ENCODE results near the gene GMCL2.

Gene GMCL2

DNA sequence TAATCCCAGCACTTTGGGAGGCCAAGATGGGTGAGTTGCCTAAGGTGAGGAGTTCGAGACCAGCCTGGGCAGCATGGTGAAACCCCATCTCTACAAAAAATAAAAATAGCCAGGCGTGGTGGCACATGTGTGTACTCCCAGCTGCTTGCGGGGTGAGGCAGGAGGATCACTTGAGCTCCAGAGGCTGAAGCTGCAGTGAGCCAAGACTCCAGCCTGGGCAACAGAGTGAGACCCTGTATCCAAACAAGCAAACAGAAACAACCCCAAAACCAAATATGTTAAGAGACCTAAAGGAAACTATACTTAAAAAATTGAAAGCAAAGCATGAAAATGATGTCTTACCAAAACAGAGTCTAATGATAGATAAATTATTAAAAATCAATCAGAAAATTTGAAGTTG, 29.6 kb upstream of the GMCL2 start:
- DNase-seq (ENCODE audit: low read depth, low spot score) = no peak
- H3K4me3 ChIP-seq (ENCODE audit: low read depth, low read length) = no peak overlapping the region
- TF ChIP-seq, protein P1, sequence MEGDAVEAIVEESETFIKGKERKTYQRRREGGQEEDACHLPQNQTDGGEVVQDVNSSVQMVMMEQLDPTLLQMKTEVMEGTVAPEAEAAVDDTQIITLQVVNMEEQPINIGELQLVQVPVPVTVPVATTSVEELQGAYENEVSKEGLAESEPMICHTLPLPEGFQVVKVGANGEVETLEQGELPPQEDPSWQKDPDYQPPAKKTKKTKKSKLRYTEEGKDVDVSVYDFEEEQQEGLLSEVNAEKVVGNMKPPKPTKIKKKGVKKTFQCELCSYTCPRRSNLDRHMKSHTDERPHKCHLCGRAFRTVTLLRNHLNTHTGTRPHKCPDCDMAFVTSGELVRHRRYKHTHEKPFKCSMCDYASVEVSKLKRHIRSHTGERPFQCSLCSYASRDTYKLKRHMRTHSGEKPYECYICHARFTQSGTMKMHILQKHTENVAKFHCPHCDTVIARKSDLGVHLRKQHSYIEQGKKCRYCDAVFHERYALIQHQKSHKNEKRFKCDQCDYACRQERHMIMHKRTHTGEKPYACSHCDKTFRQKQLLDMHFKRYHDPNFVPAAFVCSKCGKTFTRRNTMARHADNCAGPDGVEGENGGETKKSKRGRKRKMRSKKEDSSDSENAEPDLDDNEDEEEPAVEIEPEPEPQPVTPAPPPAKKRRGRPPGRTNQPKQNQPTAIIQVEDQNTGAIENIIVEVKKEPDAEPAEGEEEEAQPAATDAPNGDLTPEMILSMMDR (IDR thresholded peaks at IDR 0.05; ENCODE audit: low read depth, low read length) = no peak
- in situ Hi-C loops (cut with HindIII; ENCODE audit: low sequenced_read_pairs) = no loop called here

DNA sequence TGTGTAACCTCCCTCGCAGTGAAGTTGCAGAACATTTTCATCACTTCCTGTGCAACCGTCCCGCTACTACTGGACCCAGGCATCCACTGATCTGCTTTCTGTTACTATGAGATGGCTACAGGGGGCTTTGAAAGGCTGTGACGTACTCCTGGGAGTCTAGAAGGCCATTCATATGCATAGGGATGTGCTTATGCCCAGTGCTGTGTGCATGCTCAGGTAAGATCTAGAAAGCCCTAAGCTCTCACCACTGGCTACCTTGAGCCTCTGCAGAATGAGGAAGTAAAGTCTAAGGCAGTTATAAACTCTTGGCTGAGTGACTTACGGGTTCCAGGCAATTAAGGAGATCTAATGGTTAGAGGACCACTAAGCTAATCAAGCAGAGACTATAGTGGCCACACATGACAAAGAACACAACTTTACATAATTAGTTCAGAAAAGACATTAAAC, 28.9 kb upstream of the GMCL2 start:
- in situ Hi-C loops (cut with HindIII; ENCODE audit: low sequenced_read_pairs) = no loop called here
- TF ChIP-seq, protein P1 (IDR thresholded peaks at IDR 0.05; ENCODE audit: low read depth, low read length) = no peak
- H3K4me3 ChIP-seq (ENCODE audit: low read depth, low read length) = no peak overlapping the region

DNA sequence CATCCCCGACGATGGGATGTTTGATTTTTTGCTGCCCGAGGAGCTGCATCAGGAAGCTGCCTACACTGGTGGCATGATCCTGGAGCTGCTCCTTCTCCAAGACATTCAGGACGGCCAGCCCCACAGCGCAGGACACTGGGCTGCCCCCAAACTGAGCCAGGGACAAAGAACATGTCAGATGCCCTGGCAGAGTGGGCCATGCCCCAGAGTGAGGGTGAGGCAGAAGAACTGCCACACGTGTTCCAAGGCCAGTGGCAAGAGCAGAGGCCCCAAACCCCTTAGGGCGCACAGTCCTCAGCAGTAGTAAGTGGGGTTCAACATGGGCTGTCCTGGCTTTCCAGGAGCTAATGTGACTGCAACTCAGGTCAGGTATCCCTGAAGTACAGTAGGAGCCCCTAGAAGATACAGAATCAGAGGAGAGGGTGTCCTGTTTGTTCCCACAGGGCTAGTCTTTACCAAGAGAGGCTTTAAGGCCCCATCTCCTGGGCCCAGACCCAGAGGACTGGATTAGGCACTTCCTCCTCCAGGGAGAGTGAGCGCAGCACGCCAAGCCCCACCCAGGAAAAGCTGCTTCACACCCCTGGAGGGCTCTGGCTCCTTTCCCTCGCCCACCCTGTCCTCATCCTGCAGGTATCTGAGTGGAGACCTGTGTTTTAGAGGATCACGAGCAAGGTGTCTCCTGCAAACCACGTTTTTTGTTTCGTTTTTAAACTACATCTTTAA, 28.3 kb upstream of the GMCL2 start:
- in situ Hi-C loops (cut with HindIII; ENCODE audit: low sequenced_read_pairs) = no loop called here
- TF ChIP-seq, protein P1 (IDR thresholded peaks at IDR 0.05; ENCODE audit: low read depth, low read length) = no peak
- H3K4me3 ChIP-seq (ENCODE audit: low read depth, low read length) = no peak overlapping the region
- no peak for DNase-seq (ENCODE audit: low read depth, low spot score)

More for the DNA sequence above, 28.9 kb upstream of the GMCL2 start:
- no peak for DNase-seq (ENCODE audit: low read depth, low spot score)

DNA sequence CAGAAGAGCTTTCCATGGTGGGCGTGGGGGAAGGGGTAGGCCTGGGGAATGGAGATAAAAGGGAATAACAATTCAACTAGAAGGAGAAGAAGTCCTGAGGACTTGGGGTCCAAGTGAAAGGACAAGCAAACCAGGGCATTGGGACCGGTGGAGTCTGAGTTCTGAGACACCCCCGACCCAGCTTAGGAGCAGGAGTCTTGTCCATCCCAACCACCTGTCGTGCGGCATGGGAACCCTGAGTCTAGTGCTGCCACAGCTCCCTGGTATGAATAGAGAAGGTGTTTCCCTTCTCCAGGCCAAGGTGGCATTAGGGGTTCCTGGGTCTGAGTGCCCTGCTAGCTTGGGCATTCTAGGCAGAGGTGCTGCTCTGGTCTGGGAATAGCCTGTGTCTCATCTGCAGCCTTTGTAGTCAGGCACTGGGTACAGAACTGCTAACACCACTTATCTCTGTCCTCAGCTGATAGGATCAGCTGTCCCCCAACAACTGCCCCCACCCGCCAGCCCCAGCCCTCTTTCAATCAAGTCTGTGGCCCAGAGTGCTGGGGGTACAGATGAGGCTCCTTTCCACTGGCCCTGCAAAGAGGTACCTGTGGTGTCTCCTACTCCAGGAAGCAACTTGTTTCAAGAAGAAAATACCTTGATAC, 27.1 kb upstream of the GMCL2 start:
- DNase-seq (ENCODE audit: low read depth, low spot score) = no peak
- TF ChIP-seq, protein P1 (IDR thresholded peaks at IDR 0.05; ENCODE audit: low read depth, low read length) = no peak
- H3K4me3 ChIP-seq (ENCODE audit: low read depth, low read length) = no peak overlapping the region
- in situ Hi-C loops (cut with HindIII; ENCODE audit: low sequenced_read_pairs) = no loop called here

DNA sequence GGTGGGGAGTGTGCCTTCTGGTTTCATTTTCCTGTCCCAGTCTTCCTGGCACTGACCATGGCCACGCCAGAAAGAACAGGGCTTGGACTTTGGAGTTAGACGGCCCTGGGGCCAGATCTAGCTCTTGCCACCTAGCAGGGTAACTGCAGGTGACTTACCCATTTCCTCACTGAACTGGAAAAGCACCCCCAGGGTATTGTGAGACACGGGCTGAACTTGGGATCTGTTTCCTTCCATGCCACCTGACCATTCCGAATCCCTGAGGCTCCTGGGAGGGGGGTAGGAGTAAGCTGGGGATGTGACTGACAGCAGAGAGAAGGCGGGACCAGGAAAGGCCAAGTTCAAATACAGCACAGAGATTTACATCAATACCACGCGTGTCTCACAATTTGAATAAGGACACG, 26.6 kb upstream of the GMCL2 start:
- DNase-seq (ENCODE audit: low read depth, low spot score) = no peak
- TF ChIP-seq, protein P1 (IDR thresholded peaks at IDR 0.05; ENCODE audit: low read depth, low read length) = no peak
- in situ Hi-C loops (cut with HindIII; ENCODE audit: low sequenced_read_pairs) = no loop called here
- no peak overlapping the region for H3K4me3 ChIP-seq (ENCODE audit: low read depth, low read length)

DNA sequence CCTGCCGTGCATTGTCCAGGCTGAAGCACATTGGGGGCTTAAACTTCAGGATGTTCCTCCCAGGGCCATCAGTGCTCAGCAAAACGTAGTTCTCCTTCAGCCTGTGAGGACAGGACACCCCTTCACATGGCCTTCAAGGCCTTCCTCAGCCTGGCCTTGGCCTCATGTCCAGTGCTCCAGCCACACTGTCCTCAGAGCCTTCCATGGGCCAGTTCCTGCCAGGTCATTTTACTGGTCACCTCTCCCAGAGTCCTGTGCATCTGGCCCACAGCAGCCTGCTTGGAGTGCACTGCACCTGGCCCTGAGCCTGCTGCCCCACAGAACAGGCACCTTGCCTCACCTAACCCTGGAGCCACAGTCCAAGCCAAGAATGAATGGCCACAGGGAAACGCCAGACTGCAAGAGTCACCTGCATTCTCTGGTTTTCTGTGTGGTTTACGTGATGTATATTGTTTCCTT, 25.9 kb upstream of the GMCL2 start:
- in situ Hi-C loops (cut with HindIII; ENCODE audit: low sequenced_read_pairs) = no loop called here
- no peak overlapping the region for H3K4me3 ChIP-seq (ENCODE audit: low read depth, low read length)
- no peak for DNase-seq (ENCODE audit: low read depth, low spot score)
- TF ChIP-seq, protein P1 (IDR thresholded peaks at IDR 0.05; ENCODE audit: low read depth, low read length) = no peak

Data from astrocyte of the spinal cord (primary cell).